RWPE2 (cell line): Measurements from ENCODE around the gene SCARF1.

ENCODE experiments used
- ATAC-seq: fragments of 200-7000 bp; cut with Tn5 transposase; 3 replicates; pipeline ENCODE4 v1.9.1; 2021; ENCODE audit warnings: low read depth
- DNase-seq: peaks from one replicate; pipeline ENCODE4 v3.0.0-alpha.2; 2020; ENCODE audit warnings: low spot score
- H3K27ac ChIP-seq: fragments of 450-650 bp; 2 replicates; pipeline ENCODE4 v1.5.1; 2017; ENCODE audit warnings: mild to moderate bottlenecking; ENCODE audit not compliant: poor library complexity, severe bottlenecking
- H3K27me3 ChIP-seq: fragments of 250-450 bp; sonication (Bioruptor Pico); 2 replicates; pipeline ENCODE4 v1.5.1; 2021; ENCODE audit warnings: mild to moderate bottlenecking, moderate library complexity; ENCODE audit not compliant: insufficient read depth, poor library complexity, severe bottlenecking
- H3K36me3 ChIP-seq: fragments of 250-450 bp; sonication (Bioruptor Pico); 2 replicates; pipeline ENCODE4 v1.5.1; 2020; ENCODE audit warnings: low read depth, mild to moderate bottlenecking, moderate library complexity
- H3K4me1 ChIP-seq: fragments of 250-450 bp; sonication (Bioruptor Pico); 2 replicates; pipeline ENCODE4 v1.5.1; 2021; ENCODE audit warnings: mild to moderate bottlenecking, moderate library complexity; ENCODE audit not compliant: insufficient read depth, poor library complexity, severe bottlenecking
- H3K4me3 ChIP-seq: fragments of 250-450 bp; sonication (Bioruptor Pico); 2 replicates; pipeline ENCODE4 v1.5.1; 2021; ENCODE audit warnings: mild to moderate bottlenecking, moderate library complexity; ENCODE audit not compliant: severe bottlenecking
- H3K9me3 ChIP-seq: fragments of 250-450 bp; sonication (Bioruptor Pico); 2 replicates; pipeline ENCODE4 v1.5.1; 2021; ENCODE audit warnings: mild to moderate bottlenecking, moderate library complexity; ENCODE audit not compliant: severe bottlenecking
- TF ChIP-seq, protein P1 (sequence below): fragments of 450-650 bp; IDR thresholded peaks from one replicate; pipeline ENCODE4 v1.5.1; 2017; ENCODE audit warnings: mild to moderate bottlenecking, moderate library complexity; ENCODE audit not compliant: poor library complexity, severe bottlenecking

The SCARF1 gene

DNA sequence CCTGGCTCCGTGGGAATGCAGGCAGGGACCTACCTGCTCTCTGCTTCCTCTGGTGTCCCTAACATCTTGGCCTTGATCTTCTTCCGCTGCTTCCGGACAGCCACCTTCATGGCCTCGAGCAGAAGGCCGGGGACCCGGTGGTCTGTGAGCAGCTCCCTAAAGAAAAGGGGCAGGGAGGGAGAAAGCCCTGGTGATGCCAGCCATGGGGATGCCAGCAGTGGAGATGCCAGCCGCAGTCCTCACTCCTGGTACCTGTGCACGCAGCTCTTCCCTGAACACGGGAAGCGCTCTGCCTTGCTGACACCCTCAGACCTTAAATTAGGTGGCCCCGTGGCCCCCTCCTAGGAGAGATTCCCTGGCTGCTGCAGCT is 2.3 kb upstream of the SCARF1 start:
- peaks cover 13% of the 10 kb centered on the region for H3K4me1 ChIP-seq
- no peaks in the 10 kb centered on the region for H3K9me3 ChIP-seq
- no peak overlapping the region for H3K4me3 ChIP-seq
- ATAC-seq (no peak), DNase-seq (no peak)
- TF ChIP-seq, protein P1, sequence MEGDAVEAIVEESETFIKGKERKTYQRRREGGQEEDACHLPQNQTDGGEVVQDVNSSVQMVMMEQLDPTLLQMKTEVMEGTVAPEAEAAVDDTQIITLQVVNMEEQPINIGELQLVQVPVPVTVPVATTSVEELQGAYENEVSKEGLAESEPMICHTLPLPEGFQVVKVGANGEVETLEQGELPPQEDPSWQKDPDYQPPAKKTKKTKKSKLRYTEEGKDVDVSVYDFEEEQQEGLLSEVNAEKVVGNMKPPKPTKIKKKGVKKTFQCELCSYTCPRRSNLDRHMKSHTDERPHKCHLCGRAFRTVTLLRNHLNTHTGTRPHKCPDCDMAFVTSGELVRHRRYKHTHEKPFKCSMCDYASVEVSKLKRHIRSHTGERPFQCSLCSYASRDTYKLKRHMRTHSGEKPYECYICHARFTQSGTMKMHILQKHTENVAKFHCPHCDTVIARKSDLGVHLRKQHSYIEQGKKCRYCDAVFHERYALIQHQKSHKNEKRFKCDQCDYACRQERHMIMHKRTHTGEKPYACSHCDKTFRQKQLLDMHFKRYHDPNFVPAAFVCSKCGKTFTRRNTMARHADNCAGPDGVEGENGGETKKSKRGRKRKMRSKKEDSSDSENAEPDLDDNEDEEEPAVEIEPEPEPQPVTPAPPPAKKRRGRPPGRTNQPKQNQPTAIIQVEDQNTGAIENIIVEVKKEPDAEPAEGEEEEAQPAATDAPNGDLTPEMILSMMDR = no peak
- H3K27me3 ChIP-seq = no peaks in the 10 kb centered on the region
- no peak overlapping the region for H3K27ac ChIP-seq
- peaks cover 22% of the 10 kb centered on the region for H3K36me3 ChIP-seq

DNA sequence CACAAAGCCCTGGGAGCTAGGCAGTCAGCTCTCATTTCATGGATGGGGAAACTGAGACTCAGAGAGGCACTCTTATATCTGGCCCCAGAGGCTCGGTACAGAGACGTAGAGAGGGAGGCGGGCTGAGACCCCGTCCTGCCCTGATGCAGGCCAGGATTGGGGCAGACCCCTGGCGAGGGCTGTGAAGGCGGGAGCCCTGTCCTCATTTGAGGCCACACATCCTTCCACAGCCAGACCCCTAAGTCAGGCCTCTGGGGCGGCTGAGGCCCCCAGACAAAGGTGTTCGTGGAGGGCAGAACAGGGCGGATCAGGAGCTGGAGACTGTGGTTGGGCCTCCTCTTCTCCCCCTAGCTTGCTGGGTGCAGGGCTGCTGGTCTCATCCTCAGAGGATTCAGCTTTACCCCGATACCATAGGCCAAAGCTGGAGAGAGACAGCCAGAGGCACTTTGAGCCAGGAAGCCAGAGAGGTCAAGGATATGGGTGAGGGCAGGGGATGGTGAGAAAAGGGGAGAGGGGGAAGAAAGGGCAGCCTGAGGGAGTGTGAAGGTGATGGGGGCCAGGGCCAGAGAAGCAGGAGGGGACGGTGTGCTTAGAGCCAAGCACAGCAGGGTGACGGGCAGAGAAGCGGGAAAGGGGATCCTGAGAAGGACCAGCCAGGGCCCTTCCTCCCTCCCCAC is 805 bp upstream of the SCARF1 start:
- Histone ChIP-seq H3K4me3 (no peak overlapping the region), H3K4me1 (peaks cover 13% of the 10 kb centered on the region), H3K27ac (no peak overlapping the region), H3K36me3 (peaks cover 8% of the 10 kb centered on the region), H3K27me3 (no peaks in the 10 kb centered on the region), H3K9me3 (no peaks in the 10 kb centered on the region)
- DNase-seq (no peak), ATAC-seq (no peak)
- TF ChIP-seq, protein P1 = no peak

DNA sequence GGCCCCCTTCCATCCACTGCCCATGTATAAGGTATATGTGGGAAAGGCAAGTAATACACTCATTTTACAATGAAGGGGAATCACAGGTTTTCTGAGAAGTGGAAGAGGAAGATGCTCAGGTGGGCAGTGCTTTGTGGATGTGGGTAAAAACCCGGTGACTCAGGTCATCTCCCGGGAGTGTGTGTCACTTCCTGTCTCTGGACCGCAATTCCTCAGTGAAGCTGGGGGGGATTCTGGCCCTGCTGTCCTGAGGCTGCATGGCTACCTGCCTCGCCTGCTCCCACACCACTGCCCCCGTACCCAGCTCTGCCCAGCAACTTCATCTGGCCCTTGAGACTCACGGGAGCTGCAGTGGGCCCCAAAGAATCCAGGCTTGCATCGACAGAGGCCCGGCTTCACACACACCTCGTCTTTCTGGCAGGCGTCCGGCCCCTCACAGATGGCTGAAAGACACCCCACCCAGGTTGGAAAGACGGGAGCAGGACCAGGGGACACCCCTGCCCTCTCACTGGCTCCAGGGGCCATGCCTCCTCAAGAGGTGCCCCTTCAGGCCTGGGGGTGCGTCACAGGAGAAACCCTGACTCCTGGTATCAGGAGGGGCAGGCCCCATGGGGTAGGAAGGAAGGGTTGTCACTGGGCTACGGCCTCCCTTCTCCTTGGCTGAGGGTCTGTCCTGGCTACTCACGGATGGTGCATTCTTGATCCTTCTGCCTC is 882 bp downstream of the SCARF1 start:
- H3K9me3 ChIP-seq = no peaks in the 10 kb centered on the region
- no peaks in the 10 kb centered on the region for H3K27me3 ChIP-seq
- no peaks in the 10 kb centered on the region for H3K36me3 ChIP-seq
- peak overlapping the region; percentile 48 for H3K27ac ChIP-seq
- peaks cover 13% of the 10 kb centered on the region for H3K4me1 ChIP-seq
- no peak overlapping the region for H3K4me3 ChIP-seq
- DNase-seq = no peak
- peak; percentile 32; the same call in 1 of the 3 replicates for ATAC-seq
- TF ChIP-seq, protein P1 = no peak

DNA sequence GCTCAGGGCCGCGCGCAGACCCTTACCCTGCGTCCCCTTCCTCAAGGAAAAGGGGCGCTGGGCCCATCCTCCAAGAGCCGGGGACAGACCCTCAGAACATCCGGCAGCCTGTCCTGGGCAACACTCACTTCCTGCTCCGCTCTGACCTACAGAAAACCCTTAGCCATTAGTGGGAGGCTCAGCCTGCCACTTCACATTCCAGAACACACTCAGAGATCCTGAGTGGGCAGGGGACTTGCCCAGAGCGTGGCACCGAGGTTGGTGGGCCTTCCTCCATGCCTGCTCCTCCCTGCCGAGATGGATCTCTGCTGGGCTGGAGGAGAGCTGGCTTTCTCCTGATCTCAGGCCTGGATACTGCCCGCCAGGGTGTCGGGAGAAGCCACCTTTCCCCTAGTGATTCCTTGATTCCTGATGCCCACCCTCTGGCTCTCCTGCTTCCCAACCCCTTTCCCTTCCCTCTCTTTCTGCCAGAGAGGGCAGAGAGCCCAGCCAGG is 1.5 kb downstream of the SCARF1 start:
- Histone ChIP-seq H3K36me3 (no peaks in the 10 kb centered on the region), H3K4me3 (peak overlapping the region; percentile 43), H3K27ac (peak overlapping the region; percentile 48), H3K9me3 (no peaks in the 10 kb centered on the region), H3K4me1 (peaks cover 13% of the 10 kb centered on the region), H3K27me3 (no peaks in the 10 kb centered on the region)
- ATAC-seq (no peak), DNase-seq (no peak)
- TF ChIP-seq, protein P1 = no peak
